ENCODE measurements around the gene UMOD. TPM values are rescaled to one million over a fixed set of nuclear protein-coding genes. Genes with fewer than 3 reads are reported as not detected.

Gene UMOD
- total and polyA plus RNA-seq, 2 donors (not counting 3 experiments of a cell fraction or from before 2014, with no cell fraction given): not detected

- no TSS peak for BruUV-seq (replicated peaks)
- intact Hi-C loops (cut with micrococcal nuclease) (no loop called here), dilution Hi-C loops (cut with MboI; ENCODE audit: extremely low pct_ligation_motif_present, low sequenced_read_pairs) (no loop called here)
- no peak for TF ChIP-seq GATA2 (IDR thresholded peaks at IDR 0.05; ENCODE audit: insufficient read depth, insufficient read length, low read depth, low read length)
- no peak for TF ChIP-seq CTCF (IDR thresholded peaks at IDR 0.05; ENCODE audit: extremely low read depth in 1 of 2, insufficient read depth in 1 of 2, low read depth in 1 of 2, low read length in 2 of 2)
- no peak for TF ChIP-seq POLR2A (IDR thresholded peaks at IDR 0.05; ENCODE audit: low read depth, low read length)
- no peak for TF ChIP-seq JUN (IDR thresholded peaks at IDR 0.05; ENCODE audit: borderline replicate concordance, insufficient read depth, insufficient read length, low read depth)
- no peak for TF ChIP-seq MAX (IDR thresholded peaks at IDR 0.05; ENCODE audit: insufficient read depth, insufficient read length)
- TF ChIP-seq FOS (IDR thresholded peaks at IDR 0.05; ENCODE audit: borderline replicate concordance, insufficient read depth, low read length): no peak
- TF ChIP-seq EZH2 (IDR thresholded peaks at IDR 0.05; ENCODE audit: borderline replicate concordance, low read depth, low read length, severe bottlenecking): no peak
- TF ChIP-seq POLR2AphosphoS5 (IDR thresholded peaks at IDR 0.05; ENCODE audit: insufficient read depth, low read depth, low read length): no peak
- TF ChIP-seq MYC (IDR thresholded peaks at IDR 0.05; ENCODE audit: low read depth, low read length): no peak
- H3K36me3 ChIP-seq (ENCODE audit: control insufficient read depth in 2 of 2, extremely low read depth in 1 of 2, insufficient read depth in 2 of 2, low read length in 2 of 2): no peaks in the 10 kb centered on the region
- ChIA-PET POLR2A (no interaction called here), CTCF (interaction anchor here (1.6 to 5.9 kb wide), 3 partner anchors 391 to 399 kb away, joined by 6 to 264 read pairs (median 62); no protein-coding TSS in a partner anchor)
- H3K27me3 ChIP-seq (ENCODE audit: control insufficient read depth in 2 of 2, insufficient read depth in 2 of 2, low read length in 2 of 2): no peaks in the 10 kb centered on the region
- H3K4me2 ChIP-seq (ENCODE audit: insufficient read depth, low read length): no peak overlapping the region
- no peak for DNase-seq (ENCODE audit: low read depth, low spot score)
- no peak overlapping the region for H2AFZ ChIP-seq (ENCODE audit: low read depth, low read length)
- H3K79me2 ChIP-seq (ENCODE audit: control insufficient read depth, insufficient read depth, low read length): no peaks in the 10 kb centered on the region
- no peaks in the 10 kb centered on the region for H3K4me1 ChIP-seq (ENCODE audit: control insufficient read depth, extremely low read depth, insufficient read depth, low read length)
- no peak overlapping the region for H3K9ac ChIP-seq (replicated peaks; ENCODE audit: extremely low read depth, insufficient read depth, low read length)
- no peak overlapping the region for H3K27ac ChIP-seq (ENCODE audit: insufficient read depth, low read depth, low read length)
- no peaks in the 10 kb centered on the region for H3K9me3 ChIP-seq (replicated peaks; ENCODE audit: control insufficient read depth, insufficient read depth, low read length)
- H3K9me1 ChIP-seq (replicated peaks; ENCODE audit: control insufficient read depth, extremely low read depth, insufficient read depth, low read length): no peaks in the 10 kb centered on the region
- no peak overlapping the region for H3K4me3 ChIP-seq (replicated peaks in 1 of 3; ENCODE audit: insufficient read depth in 1 of 3, low read depth in 1 of 3, low read length in 3 of 3)
- FAIRE-seq: no peak
- no peaks in the 10 kb centered on the region for H4K20me1 ChIP-seq (replicated peaks; ENCODE audit: control insufficient read depth, extremely low read depth, insufficient read depth, low read length)
These were observed 54.1 kb downstream of the UMOD start for GRCh38 chr16:20298452-20298851.
